MCF 10A (cell line): ENCODE results near the gene TMEM132D. TPM values are rescaled to one million over a fixed set of nuclear protein-coding genes. Genes with fewer than 3 reads are reported as not detected.

Experiments used
- BruUV-seq: library from RNA; stranded (reverse); fragments of 400-500 nt; replicated peaks from 2 replicates; lab custom pipeline; 2021; lab: Mats Ljungman, UMichigan
- CTCF ChIA-PET: fragments of 300-600 bp; sonication (Branson Sonifier 250); formaldehyde crosslinking; extraction: SDS; loops from one replicate; lab custom pipeline; 2021; ENCODE audit warnings: antibody characterized with exemption, inconsistent platforms; lab: Yijun Ruan, JAX
- POLR2A ChIA-PET: fragments of 300-600, 350-650 bp; sonication (Branson Sonifier 250); formaldehyde crosslinking; extraction: SDS; loops from one replicate; lab custom pipeline; 2020; ENCODE audit warnings: antibody characterized with exemption, inconsistent platforms; lab: Yijun Ruan, JAX
- DNase-seq: peaks from one replicate; pipeline ENCODE4 v3.0.0-alpha.2; 2018; ENCODE audit not compliant: unreplicated experiment
- H3K27ac Mint-ChIP-seq: one replicate; pipeline ENCODE4 v1.8.0; 2022; ENCODE audit warnings: mild to moderate bottlenecking, low read depth, mixed read lengths; ENCODE audit not compliant: unreplicated experiment
- H3K27me3 Mint-ChIP-seq: one replicate; pipeline ENCODE4 v1.8.0; 2022; ENCODE audit warnings: mixed read lengths; ENCODE audit not compliant: insufficient read depth, unreplicated experiment
- H3K36me3 Mint-ChIP-seq: one replicate; pipeline ENCODE4 v1.8.0; 2022; ENCODE audit warnings: mild to moderate bottlenecking, moderate library complexity, mixed read lengths; ENCODE audit not compliant: insufficient read depth, unreplicated experiment
- H3K4me1 Mint-ChIP-seq: one replicate; pipeline ENCODE4 v1.8.0; 2022; ENCODE audit warnings: mixed read lengths; ENCODE audit not compliant: insufficient read depth, unreplicated experiment
- H3K4me3 Mint-ChIP-seq: one replicate; pipeline ENCODE4 v1.8.0; 2022; ENCODE audit warnings: mild to moderate bottlenecking, moderate library complexity, mixed read lengths; ENCODE audit not compliant: unreplicated experiment
- H3K9me3 Mint-ChIP-seq: one replicate; pipeline ENCODE4 v1.8.0; 2022; ENCODE audit warnings: mixed read lengths; ENCODE audit not compliant: unreplicated experiment
- intact Hi-C: fragments of 100-400 bp; cut with micrococcal nuclease; formaldehyde crosslinking; loops from 2 replicates; pipeline ENCODE4 v1.14.1; 2022
- total RNA-seq: library from RNA; stranded (reverse); gene quantifications from 2 replicates; pipeline ENCODE4 v1.2.3, GENCODE V29; 2022
- TF ChIP-seq, protein P1 (sequence below): fragments of 200-600 bp; IDR thresholded peaks from one replicate; pipeline ENCODE4 v1.8.0; 2022; ENCODE audit warnings: antibody characterized with exemption, mild to moderate bottlenecking; ENCODE audit not compliant: unreplicated experiment

The TMEM132D gene
- total RNA-seq, 1 experiment from 2014 or later = not detected

- Mint-ChIP-seq H3K4me1 (no peaks in the 10 kb centered on the region), H3K27me3 (no peaks in the 10 kb centered on the region), H3K36me3 (no peaks in the 10 kb centered on the region), H3K9me3 (peaks cover 10% of the 10 kb centered on the region), H3K4me3 (no peak overlapping the region), H3K27ac (no peak overlapping the region)
- intact Hi-C loops = no loop called here
- DNase-seq = no peak
- ChIA-PET POLR2A (no interaction called here), CTCF (interaction anchor here (0.6 to 0.8 kb wide), 2 partner anchors 16 to 63 kb away, joined by 3 read pairs; no protein-coding TSS in a partner anchor)
- BruUV-seq = no TSS peak
- TF ChIP-seq, protein P1, sequence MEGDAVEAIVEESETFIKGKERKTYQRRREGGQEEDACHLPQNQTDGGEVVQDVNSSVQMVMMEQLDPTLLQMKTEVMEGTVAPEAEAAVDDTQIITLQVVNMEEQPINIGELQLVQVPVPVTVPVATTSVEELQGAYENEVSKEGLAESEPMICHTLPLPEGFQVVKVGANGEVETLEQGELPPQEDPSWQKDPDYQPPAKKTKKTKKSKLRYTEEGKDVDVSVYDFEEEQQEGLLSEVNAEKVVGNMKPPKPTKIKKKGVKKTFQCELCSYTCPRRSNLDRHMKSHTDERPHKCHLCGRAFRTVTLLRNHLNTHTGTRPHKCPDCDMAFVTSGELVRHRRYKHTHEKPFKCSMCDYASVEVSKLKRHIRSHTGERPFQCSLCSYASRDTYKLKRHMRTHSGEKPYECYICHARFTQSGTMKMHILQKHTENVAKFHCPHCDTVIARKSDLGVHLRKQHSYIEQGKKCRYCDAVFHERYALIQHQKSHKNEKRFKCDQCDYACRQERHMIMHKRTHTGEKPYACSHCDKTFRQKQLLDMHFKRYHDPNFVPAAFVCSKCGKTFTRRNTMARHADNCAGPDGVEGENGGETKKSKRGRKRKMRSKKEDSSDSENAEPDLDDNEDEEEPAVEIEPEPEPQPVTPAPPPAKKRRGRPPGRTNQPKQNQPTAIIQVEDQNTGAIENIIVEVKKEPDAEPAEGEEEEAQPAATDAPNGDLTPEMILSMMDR = no peak
Measured at GRCh38 chr12:129771238-129771637, 132.6 kb downstream of the TMEM132D start.

- BruUV-seq = no TSS peak
- Mint-ChIP-seq H3K27me3 (no peaks in the 10 kb centered on the region), H3K9me3 (peaks cover 27% of the 10 kb centered on the region), H3K27ac (no peak overlapping the region), H3K4me3 (no peak overlapping the region), H3K4me1 (no peaks in the 10 kb centered on the region), H3K36me3 (no peaks in the 10 kb centered on the region)
- TF ChIP-seq, protein P1 = no peak
- no peak for DNase-seq
- CTCF ChIA-PET = no interaction called here
- intact Hi-C loops = no loop called here
- POLR2A ChIA-PET = no interaction called here
Measured at GRCh38 chr12:129765719-129766118, 138.1 kb downstream of the TMEM132D start.

DNA sequence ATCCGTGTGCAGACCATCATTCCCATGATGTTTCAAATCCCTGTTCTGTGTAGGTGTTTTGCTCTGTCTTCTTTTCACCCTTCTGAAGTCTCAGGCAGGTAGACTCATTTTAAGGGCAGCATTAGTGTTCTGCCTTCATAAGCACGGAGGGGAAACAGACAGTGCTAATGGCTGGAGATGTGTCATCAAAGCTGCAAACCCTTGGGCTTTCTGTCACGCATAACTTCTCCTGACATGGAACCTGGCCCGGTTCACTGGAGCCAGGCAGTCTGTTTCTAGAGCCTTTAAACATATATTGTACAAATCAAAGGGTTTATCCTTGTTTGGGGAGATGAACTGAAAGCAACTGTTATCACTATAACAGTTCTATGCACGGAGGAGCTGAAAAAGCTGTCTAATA, 141.4 kb downstream of the TMEM132D start:
- CTCF ChIA-PET = interaction anchor here (0.5 to 1.2 kb wide), 4 partner anchors 18 to 675 kb away, joined by 3 to 4 read pairs (median 3); no protein-coding TSS in a partner anchor
- DNase-seq = no peak
- intact Hi-C loops = no loop called here
- no TSS peak for BruUV-seq
- no peaks in the 10 kb centered on the region for H3K4me1 Mint-ChIP-seq
- no peak overlapping the region for H3K4me3 Mint-ChIP-seq
- TF ChIP-seq, protein P1 = no peak
- POLR2A ChIA-PET = no interaction called here
- no peaks in the 10 kb centered on the region for H3K36me3 Mint-ChIP-seq
- no peak overlapping the region for H3K27ac Mint-ChIP-seq
- H3K9me3 Mint-ChIP-seq = peaks cover 24% of the 10 kb centered on the region
- no peaks in the 10 kb centered on the region for H3K27me3 Mint-ChIP-seq

GRCh38 chr12:129753586-129753985, 150.2 kb downstream of the TMEM132D start:
- intact Hi-C loops = no loop called here
- peak; percentile 77 for DNase-seq
- BruUV-seq = no TSS peak
- TF ChIP-seq, protein P1 = no peak
- peaks cover 17% of the 10 kb centered on the region for H3K9me3 Mint-ChIP-seq
- no peaks in the 10 kb centered on the region for H3K36me3 Mint-ChIP-seq
- H3K4me1 Mint-ChIP-seq = peaks cover 13% of the 10 kb centered on the region
- no peaks in the 10 kb centered on the region for H3K27me3 Mint-ChIP-seq
- H3K27ac Mint-ChIP-seq = peak overlapping the region; percentile 49
- CTCF ChIA-PET = no interaction called here
- peak overlapping the region; percentile 48 for H3K4me3 Mint-ChIP-seq
- POLR2A ChIA-PET = interaction anchor here (0.7 kb wide), 1 partner anchor 31 kb away, joined by 3 read pairs; no protein-coding TSS in a partner anchor
